ENCODE measurements around the gene PPP2R5A. TPM values are rescaled to one million over a fixed set of nuclear protein-coding genes. Genes with fewer than 3 reads are reported as not detected.

Gene PPP2R5A
- total RNA-seq, 1 donor from 2014 or later, result 2.2 TPM

DNA sequence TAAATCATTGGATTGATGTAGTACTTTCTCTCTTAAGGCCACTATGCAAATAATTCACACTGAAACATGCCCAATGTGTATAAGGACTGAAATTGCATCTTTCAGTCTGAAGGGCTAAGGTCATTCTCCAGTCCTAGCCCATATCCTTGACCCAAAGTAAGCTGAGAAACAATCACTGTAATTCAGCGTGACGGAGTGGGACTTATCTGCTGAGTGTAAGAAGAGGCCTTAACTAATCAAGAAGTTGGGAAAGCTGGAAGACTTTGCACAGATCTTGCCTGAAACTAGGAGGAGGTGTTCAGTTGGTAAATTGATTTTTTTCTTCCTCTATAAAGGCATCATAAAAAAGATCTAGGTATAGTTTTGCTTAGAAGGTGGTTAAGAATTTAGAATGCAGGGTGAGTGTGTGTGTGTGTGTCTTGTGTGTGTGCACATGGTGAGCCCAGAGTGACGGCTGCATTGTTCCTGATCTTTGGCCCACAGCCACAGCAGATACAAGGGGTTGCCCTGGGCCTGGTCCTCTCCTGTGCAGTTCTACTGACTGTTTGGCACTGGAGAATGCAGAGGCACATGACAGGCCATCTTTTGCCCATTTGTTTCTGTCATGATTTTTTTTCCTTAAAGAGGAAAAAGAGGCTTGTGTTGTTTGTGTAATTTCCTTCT is 13.3 kb upstream of the PPP2R5A start:
- Mint-ChIP-seq H3K4me1 (ENCODE audit: low read depth, unreplicated experiment) (peaks cover 10% of the 10 kb centered on the region), H3K9me3 (ENCODE audit: unreplicated experiment) (peaks cover 2% of the 10 kb centered on the region), H3K27ac (ENCODE audit: unreplicated experiment) (no peak overlapping the region), H3K27me3 (ENCODE audit: unreplicated experiment) (no peaks in the 10 kb centered on the region), H3K36me3 (ENCODE audit: unreplicated experiment) (no peaks in the 10 kb centered on the region), H3K4me3 (ENCODE audit: unreplicated experiment) (no peak overlapping the region)
- TF ChIP-seq, protein P1, sequence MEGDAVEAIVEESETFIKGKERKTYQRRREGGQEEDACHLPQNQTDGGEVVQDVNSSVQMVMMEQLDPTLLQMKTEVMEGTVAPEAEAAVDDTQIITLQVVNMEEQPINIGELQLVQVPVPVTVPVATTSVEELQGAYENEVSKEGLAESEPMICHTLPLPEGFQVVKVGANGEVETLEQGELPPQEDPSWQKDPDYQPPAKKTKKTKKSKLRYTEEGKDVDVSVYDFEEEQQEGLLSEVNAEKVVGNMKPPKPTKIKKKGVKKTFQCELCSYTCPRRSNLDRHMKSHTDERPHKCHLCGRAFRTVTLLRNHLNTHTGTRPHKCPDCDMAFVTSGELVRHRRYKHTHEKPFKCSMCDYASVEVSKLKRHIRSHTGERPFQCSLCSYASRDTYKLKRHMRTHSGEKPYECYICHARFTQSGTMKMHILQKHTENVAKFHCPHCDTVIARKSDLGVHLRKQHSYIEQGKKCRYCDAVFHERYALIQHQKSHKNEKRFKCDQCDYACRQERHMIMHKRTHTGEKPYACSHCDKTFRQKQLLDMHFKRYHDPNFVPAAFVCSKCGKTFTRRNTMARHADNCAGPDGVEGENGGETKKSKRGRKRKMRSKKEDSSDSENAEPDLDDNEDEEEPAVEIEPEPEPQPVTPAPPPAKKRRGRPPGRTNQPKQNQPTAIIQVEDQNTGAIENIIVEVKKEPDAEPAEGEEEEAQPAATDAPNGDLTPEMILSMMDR (IDR thresholded peaks at IDR 0.05; ENCODE audit: partially characterized antibody, unreplicated experiment), result no peak
- no peak for DNase-seq

DNA sequence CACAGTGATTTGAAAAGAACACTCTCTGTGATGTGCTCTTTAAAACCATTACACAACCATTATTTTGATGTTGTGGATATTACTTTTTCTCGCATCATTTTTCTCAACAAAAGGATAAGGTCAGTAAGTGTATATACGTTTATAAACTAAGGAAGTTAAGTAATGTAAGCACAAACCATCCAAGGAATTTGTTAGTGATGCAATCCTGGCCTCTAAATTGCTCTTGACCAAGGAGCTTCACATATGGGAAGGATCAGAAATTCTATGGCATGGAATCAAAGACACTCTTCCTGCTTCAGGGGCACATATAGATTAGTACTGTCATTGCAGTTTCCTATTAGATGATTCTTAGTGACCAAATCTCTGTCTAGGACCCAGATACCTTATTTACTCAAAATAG is 3.6 kb upstream of the PPP2R5A start:
- peaks cover 2% of the 10 kb centered on the region for H3K4me1 Mint-ChIP-seq (ENCODE audit: low read depth, unreplicated experiment)
- peaks cover 11% of the 10 kb centered on the region for H3K9me3 Mint-ChIP-seq (ENCODE audit: unreplicated experiment)
- H3K36me3 Mint-ChIP-seq (ENCODE audit: unreplicated experiment), result peaks cover 4% of the 10 kb centered on the region
- H3K27me3 Mint-ChIP-seq (ENCODE audit: unreplicated experiment), result peaks cover 4% of the 10 kb centered on the region
- no peak overlapping the region for H3K27ac Mint-ChIP-seq (ENCODE audit: unreplicated experiment)
- H3K4me3 Mint-ChIP-seq (ENCODE audit: unreplicated experiment), result no peak overlapping the region
- TF ChIP-seq, protein P1 (IDR thresholded peaks at IDR 0.05; ENCODE audit: partially characterized antibody, unreplicated experiment), result no peak
- DNase-seq, result no peak

DNA sequence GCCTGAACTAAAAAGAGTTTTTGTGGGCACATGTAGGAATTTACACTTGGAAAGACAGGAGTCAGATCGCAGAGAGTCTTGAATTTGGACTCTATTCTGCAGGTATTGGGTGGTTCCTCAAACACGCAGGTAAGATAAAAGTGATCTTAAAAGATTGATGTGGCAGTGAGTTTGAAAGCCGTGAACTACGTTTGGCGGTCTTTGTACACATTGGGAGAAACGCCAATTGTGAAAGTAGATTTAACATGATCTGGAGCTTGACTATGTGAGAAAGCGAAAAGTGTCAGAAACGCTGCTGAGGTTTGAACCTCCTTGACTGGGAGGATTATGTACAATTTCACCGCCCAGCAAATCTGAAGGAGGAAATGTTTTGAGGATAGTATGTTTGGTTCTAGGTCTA is 1.5 kb upstream of the PPP2R5A start:
- Mint-ChIP-seq H3K9me3 (ENCODE audit: unreplicated experiment) (peaks cover 12% of the 10 kb centered on the region), H3K4me1 (ENCODE audit: low read depth, unreplicated experiment) (peaks cover 5% of the 10 kb centered on the region), H3K27me3 (ENCODE audit: unreplicated experiment) (peaks cover 5% of the 10 kb centered on the region), H3K36me3 (ENCODE audit: unreplicated experiment) (peaks cover 4% of the 10 kb centered on the region), H3K4me3 (ENCODE audit: unreplicated experiment) (peak overlapping the region; percentile 97), H3K27ac (ENCODE audit: unreplicated experiment) (no peak overlapping the region)
- TF ChIP-seq, protein P1 (IDR thresholded peaks at IDR 0.05; ENCODE audit: partially characterized antibody, unreplicated experiment), result no peak
- DNase-seq, result no peak

DNA sequence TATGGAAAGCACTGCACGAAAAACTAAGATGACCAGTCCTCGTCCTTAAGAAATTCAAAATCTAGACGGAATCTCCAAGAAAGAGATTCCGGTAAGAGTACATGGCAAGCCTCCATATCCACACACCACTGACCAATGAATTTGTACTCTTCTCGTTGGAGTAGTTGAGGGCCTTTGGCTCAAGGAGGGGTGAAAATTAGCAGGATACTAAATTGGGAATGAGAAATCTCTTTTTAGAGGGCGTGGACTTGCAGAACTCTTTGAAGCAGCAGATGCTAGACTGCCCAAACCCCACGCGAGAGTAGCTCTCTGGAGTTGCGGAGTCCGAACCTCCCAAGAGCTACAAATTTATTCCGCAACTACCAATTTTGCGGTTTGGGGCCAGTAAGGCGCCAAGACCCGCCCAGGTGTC is 872 bp upstream of the PPP2R5A start:
- H3K4me1 Mint-ChIP-seq (ENCODE audit: low read depth, unreplicated experiment), result peaks cover 5% of the 10 kb centered on the region
- peak overlapping the region; percentile 97 for H3K4me3 Mint-ChIP-seq (ENCODE audit: unreplicated experiment)
- no peak overlapping the region for H3K27ac Mint-ChIP-seq (ENCODE audit: unreplicated experiment)
- peaks cover 5% of the 10 kb centered on the region for H3K27me3 Mint-ChIP-seq (ENCODE audit: unreplicated experiment)
- peaks cover 12% of the 10 kb centered on the region for H3K9me3 Mint-ChIP-seq (ENCODE audit: unreplicated experiment)
- no peak for DNase-seq
- H3K36me3 Mint-ChIP-seq (ENCODE audit: unreplicated experiment), result peaks cover 4% of the 10 kb centered on the region
- TF ChIP-seq, protein P1 (IDR thresholded peaks at IDR 0.05; ENCODE audit: partially characterized antibody, unreplicated experiment), result no peak

DNA sequence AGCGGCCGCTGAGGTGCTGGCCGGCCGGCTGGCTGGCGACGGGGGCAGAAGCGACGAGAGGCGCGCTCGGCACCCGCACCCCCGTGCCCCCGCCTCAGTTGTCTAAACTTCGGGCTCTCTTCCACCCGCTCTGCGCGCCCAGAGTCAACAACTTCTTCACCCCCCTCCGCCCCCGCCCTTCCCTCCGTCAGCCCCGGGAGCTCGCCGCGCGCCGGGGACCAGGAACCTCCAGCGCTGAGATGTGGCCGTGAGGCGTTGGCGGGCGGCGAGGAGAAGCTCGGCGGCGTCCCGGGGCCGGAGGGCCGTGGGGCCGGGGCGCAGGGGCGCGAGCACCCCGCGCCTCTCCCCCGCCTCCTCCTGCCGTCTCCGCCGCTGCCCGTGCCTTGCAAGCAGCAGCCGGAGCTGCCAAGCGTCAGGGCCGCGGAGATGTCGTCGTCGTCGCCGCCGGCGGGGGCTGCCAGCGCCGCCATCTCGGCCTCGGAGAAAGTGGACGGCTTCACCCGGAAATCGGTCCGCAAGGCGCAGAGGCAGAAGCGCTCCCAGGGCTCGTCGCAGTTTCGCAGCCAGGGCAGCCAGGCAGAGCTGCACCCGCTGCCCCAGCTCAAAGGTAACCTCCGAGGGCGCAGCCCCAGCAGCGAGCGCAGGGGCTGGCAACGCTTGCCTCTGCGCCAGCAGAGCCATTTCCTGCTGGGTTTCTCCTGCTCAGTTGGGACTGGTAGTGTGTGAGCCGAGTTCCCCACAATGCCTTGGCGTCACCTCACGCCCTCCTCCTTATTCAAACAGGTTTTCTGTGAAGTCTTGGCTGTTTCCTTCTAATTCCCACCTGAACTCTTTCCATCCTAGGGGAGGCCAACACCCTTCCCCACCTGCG is 710 bp downstream of the PPP2R5A start:
- TF ChIP-seq, protein P1 (IDR thresholded peaks at IDR 0.05; ENCODE audit: partially characterized antibody, unreplicated experiment), result no peak
- H3K36me3 Mint-ChIP-seq (ENCODE audit: unreplicated experiment), result peaks cover 4% of the 10 kb centered on the region
- peaks cover 5% of the 10 kb centered on the region for H3K4me1 Mint-ChIP-seq (ENCODE audit: low read depth, unreplicated experiment)
- peaks cover 12% of the 10 kb centered on the region for H3K9me3 Mint-ChIP-seq (ENCODE audit: unreplicated experiment)
- peaks cover 5% of the 10 kb centered on the region for H3K27me3 Mint-ChIP-seq (ENCODE audit: unreplicated experiment)
- no peak overlapping the region for H3K27ac Mint-ChIP-seq (ENCODE audit: unreplicated experiment)
- peak; percentile 66 for DNase-seq
- H3K4me3 Mint-ChIP-seq (ENCODE audit: unreplicated experiment), result peak overlapping the region; percentile 94

Measured in glutamatergic neuron (in vitro differentiated cells).